Subcutaneous abdominal adipose tissue (tissue), 5 donors: ENCODE results near the gene SLC23A2.
A peak's percentile ranks its signal among the peaks of the same experiment; 100 is the strongest.
"Not testable (repeated sequence)": the region's sequence is repeated elsewhere in the genome, so short reads cannot be mapped to it uniquely, and the experiment has no call there.

Experiments used
- H3K27ac ChIP-seq: one replicate; pipeline ENCODE4 v1.7.0; 2013; ENCODE audit warnings: low read depth, mild to moderate bottlenecking, inconsistent platforms, low read length, moderate library complexity
- H3K27me3 ChIP-seq, 5 donors: one replicate each; pipeline ENCODE4 v1.7.0; 2013; ENCODE audit warnings: low read length in 5 of 5, inconsistent platforms in 1 of 5; ENCODE audit not compliant: control insufficient read depth in 5 of 5, insufficient read depth in 4 of 5
- H3K36me3 ChIP-seq, 5 donors: one replicate each; pipeline ENCODE4 v1.7.0; 2013; ENCODE audit warnings: low read length in 5 of 5; ENCODE audit not compliant: control insufficient read depth in 5 of 5, insufficient read depth in 5 of 5
- H3K4me1 ChIP-seq, 5 donors: one replicate each; pipeline ENCODE4 v1.7.0; 2013; ENCODE audit warnings: low read length in 5 of 5, mild to moderate bottlenecking in 3 of 5, moderate library complexity in 1 of 5; ENCODE audit not compliant: control insufficient read depth in 5 of 5, insufficient read depth in 5 of 5
- H3K4me3 ChIP-seq, 5 donors: one replicate each; pipeline ENCODE4 v1.7.0; 2013; ENCODE audit warnings: low read length in 5 of 5, low read depth in 1 of 5
- H3K9ac ChIP-seq, 5 donors: one replicate each; pipeline ENCODE4 v1.7.0; 2013; ENCODE audit warnings: low read length in 5 of 5, mild to moderate bottlenecking in 4 of 5, moderate library complexity in 3 of 5
- H3K9me3 ChIP-seq, 5 donors: one replicate each; pipeline ENCODE4 v1.7.0; 2013; ENCODE audit warnings: low read length in 5 of 5; ENCODE audit not compliant: control insufficient read depth in 5 of 5
- donor health status: healthy.
- donor health status: healthy.
- donor health status: healthy.
- donor health status: healthy.
- donor health status: healthy.

The SLC23A2 gene

DNA sequence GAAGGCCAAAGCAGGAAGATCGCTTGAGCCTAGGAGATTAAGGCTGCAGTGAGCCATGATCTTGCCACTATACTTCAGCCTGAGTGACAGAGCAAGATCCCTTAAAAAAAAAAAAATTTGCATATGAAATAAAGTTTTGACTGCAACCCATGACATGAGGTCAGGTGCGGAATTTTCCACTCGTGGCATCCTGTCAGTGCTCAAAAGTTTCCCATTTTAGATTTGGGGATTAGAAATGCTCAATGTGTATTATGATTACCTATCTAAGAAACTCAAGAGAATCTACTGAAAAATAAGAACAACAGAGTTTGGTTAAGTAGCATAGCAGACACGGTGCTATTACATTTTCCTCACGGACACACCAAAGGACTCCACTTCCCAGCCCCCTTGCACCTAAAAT lies 11.7 kb downstream of the SLC23A2 start:
- Histone ChIP-seq H3K9me3 (no peaks in the 10 kb centered on the region), H3K27me3 (no peaks in the 10 kb centered on the region), H3K27ac (no peak overlapping the region), H3K36me3 (no peaks in the 10 kb centered on the region), H3K4me1 (no peaks in the 10 kb centered on the region), H3K4me3 (no peak overlapping the region), H3K9ac (no peak overlapping the region)

DNA sequence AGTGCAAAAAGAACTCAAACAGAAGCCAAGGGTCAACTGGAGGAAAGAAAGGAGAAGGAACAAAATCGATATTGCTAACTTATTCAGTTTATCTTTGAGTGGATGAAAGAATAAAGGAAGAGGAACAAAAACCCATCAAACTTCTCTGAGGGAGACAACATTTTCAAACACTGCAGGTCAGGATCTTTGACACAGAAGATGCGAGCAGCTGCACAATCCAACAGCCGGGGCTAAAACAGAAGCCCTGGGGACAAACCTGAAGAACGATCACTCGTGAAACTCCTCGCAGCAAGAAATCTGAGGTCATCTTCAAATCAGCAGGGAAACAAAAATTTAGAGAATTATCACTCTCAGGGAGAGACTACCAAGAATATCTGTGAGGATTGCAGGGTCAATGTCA lies 14.2 kb downstream of the SLC23A2 start:
- Histone ChIP-seq H3K27me3 (no peaks in the 10 kb centered on the region), H3K9ac (no peak overlapping the region), H3K9me3 (no peaks in the 10 kb centered on the region), H3K36me3 (no peaks in the 10 kb centered on the region), H3K4me3 (no peak overlapping the region), H3K27ac (no peak overlapping the region), H3K4me1 (no peaks in the 10 kb centered on the region)

DNA sequence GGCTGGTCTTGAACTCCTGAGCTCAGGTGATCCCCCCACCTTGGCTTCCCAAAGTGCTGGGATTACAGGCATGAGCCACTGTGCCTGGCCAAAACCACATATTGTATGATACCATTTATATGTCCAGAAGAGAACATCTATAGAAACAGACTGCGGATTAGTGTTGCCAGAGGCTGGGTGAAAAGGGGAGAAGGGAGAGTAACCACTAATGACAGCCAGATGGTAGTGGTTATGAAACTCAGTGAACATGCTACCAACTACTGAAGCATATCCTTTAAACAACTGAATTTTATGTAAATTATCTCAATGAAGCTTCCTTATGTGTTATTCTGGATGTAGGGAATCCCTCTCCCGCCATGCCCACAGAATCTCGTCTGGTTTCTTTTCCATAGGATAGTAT lies 15.7 kb downstream of the SLC23A2 start:
- Histone ChIP-seq H3K27me3 (no peaks in the 10 kb centered on the region), H3K36me3 (no peaks in the 10 kb centered on the region), H3K9ac (no peak overlapping the region), H3K27ac (no peak overlapping the region), H3K4me3 (no peak overlapping the region), H3K4me1 (no peaks in the 10 kb centered on the region), H3K9me3 (no peaks in the 10 kb centered on the region)

DNA sequence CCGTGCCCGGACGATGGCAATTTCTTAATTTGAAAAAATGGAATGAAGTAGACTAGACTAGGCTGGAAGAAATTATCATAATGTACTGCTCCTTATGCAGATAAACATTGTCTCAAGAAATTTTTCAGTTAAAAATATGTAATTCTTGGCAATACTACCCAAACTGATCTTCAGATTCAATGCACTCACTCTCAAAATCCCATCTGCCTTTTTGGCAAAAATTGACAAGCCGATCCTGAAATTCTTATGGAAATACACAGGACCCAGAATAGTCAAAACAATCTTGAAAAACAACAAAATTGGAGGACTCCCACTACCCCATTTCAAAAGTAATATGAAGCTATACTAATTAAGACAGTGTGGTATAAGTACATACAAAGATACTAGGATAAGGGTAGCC lies 19.0 kb downstream of the SLC23A2 start:
- no peak overlapping the region for H3K9ac ChIP-seq
- H3K4me1 ChIP-seq = no peaks in the 10 kb centered on the region
- H3K4me3 ChIP-seq = no peak overlapping the region
- H3K27me3 ChIP-seq = no peaks in the 10 kb centered on the region
- H3K27ac ChIP-seq = no peak overlapping the region
- H3K36me3 ChIP-seq = no peaks in the 10 kb centered on the region
- H3K9me3 ChIP-seq = no peaks in the 10 kb centered on the region

DNA sequence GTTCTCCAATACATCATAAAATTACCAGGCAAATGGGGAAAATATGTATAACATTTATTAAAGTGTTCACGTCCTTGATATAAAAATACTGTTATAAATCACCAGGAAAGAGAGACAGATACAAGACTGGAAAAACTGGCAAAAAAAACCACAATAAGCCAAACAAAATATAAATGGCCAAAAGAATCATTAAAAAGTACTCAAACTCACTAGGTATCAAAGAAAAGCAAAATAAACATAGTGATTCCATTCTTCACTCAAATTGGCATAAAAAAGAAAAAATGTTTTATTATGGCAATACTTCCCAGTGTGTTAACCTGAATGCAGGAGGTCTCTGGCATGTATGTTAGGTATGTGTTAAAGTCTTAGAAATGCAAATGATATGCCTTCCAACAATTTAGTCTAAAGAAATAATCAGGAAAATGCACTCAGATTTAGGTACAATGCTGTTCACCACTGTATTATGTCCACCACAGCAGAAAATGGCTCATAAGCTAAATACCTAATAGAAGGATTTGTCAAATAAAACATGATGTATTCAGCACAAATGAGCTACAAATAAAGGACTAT lies 21.4 kb downstream of the SLC23A2 start:
- no peak overlapping the region for H3K4me3 ChIP-seq
- H3K36me3 ChIP-seq = no peaks in the 10 kb centered on the region
- no peak overlapping the region for H3K9ac ChIP-seq
- no peaks in the 10 kb centered on the region for H3K27me3 ChIP-seq
- no peak overlapping the region for H3K27ac ChIP-seq
- no peaks in the 10 kb centered on the region for H3K4me1 ChIP-seq
- no peaks in the 10 kb centered on the region for H3K9me3 ChIP-seq

DNA sequence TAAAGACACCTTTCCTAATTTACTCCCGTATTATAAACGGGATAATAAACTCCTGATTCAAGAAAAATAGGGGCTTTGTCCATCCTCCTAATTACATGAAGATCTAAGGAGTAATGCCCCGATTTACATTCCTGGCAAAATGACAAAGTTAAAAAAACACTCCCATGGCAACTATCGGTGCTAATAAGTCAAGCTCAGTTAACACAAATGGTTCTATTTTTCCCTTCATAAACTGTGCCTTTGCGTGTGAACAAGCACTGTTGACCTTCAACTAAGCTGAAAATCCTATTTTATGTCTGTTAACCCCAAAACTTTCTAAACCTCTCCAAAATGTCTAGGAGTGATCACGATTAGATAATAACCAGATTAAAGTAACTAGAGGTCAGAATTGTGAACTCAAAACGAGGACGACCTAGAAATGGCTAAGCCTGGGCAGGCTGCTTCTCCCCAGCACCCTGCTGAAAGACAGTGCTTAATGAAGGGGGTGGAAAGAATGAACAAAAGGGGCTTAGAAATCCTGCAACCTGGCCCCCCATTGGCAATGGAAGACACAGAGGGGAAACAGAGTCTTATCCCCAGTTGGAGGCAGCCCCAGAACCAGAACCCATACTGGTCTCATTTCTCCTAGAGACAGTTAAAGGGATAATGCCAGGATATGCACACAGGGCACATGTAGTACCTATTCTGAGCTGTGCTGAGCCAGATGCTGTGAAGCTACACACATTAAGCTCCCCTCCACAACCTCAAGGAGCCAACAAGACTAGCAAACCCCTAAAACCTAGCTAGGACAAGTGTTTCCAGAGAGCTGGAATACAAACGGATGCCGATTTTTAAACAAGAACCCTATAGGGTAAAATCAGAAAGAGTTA lies 23.0 kb downstream of the SLC23A2 start:
- Histone ChIP-seq H3K27ac (no peak overlapping the region), H3K9ac (no peak overlapping the region)

DNA sequence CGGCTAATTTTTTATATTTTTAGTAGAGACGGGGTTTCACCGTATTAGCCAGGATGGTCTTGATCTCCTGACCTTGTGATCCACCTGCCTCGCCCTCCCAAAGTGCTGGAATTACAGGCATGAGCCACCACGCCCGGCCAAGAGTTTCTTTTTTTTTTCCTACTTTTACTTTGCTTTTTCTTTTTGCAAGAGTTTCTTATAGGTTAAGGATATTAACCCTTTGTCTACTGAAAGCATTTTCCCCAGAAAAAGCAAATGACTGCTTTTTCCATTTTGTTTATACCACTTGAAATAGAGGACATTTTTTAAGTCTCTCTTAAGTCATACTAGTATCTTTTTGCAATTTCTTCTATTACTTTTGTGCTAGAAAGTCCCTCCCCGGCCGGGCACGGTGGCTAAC lies 25.3 kb downstream of the SLC23A2 start:
- not testable (repeated sequence) for H3K4me3 ChIP-seq, H3K9me3 ChIP-seq, H3K36me3 ChIP-seq, H3K27me3 ChIP-seq, H3K9ac ChIP-seq, H3K27ac ChIP-seq
- H3K4me1 ChIP-seq = peaks cover 0 to 22% (median 17%) of the 10 kb centered on the region in 5 donors

More for the DNA sequence above, 23.0 kb downstream of the SLC23A2 start:
- no peak overlapping the region for H3K4me3 ChIP-seq
- no peaks in the 10 kb centered on the region for H3K36me3 ChIP-seq
- H3K9me3 ChIP-seq = no peaks in the 10 kb centered on the region
- peaks cover 0 to 11% (median 10%) of the 10 kb centered on the region in 5 donors for H3K4me1 ChIP-seq
- no peaks in the 10 kb centered on the region for H3K27me3 ChIP-seq

DNA sequence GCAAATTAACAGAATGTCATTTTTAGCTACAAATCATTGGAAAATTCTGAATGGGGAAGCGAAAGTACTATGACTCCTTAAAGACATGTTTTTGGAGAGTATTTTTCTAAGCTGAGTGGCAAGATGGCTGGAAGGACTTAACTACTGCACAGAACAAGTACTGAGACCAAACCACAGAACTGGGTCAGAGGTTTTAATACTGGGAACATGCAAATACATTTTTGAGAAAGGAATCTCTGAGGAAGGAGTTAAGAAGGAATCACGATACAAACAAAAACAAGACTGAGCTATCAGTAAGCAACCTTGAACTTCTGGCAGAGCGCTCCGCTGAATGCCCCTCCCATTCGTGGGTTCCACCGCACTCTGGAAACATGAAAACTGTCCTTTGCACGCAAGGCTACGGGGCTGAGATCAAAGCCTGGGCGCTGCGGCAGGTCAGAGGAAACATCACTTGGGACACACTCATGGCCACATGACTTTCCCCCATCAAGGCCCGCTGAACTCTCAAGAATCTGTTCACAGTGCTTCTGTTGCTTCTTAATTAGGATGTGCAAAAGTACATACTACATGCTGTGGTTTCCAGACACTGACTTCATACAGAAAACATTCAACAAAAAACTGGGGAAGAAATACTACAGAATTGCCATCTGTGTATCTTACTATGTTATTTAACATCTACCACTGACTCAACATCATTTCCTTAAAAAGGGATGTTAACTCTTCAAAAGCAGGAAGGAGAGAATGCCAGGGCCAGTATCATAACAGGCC lies 27.8 kb downstream of the SLC23A2 start:
- Histone ChIP-seq H3K27me3 (no peaks in the 10 kb centered on the region), H3K9me3 (no peaks in the 10 kb centered on the region), H3K36me3 (peaks cover 0 to 14% (median 10%) of the 10 kb centered on the region in 5 donors), H3K4me1 (peaks cover 0 to 22% (median 17%) of the 10 kb centered on the region in 5 donors), H3K4me3 (peak overlapping the region; percentile 56 to 71 (median 61)), H3K9ac (peak overlapping the region; percentile 16 to 60 (median 25)), H3K27ac (peak overlapping the region; percentile 59)

DNA sequence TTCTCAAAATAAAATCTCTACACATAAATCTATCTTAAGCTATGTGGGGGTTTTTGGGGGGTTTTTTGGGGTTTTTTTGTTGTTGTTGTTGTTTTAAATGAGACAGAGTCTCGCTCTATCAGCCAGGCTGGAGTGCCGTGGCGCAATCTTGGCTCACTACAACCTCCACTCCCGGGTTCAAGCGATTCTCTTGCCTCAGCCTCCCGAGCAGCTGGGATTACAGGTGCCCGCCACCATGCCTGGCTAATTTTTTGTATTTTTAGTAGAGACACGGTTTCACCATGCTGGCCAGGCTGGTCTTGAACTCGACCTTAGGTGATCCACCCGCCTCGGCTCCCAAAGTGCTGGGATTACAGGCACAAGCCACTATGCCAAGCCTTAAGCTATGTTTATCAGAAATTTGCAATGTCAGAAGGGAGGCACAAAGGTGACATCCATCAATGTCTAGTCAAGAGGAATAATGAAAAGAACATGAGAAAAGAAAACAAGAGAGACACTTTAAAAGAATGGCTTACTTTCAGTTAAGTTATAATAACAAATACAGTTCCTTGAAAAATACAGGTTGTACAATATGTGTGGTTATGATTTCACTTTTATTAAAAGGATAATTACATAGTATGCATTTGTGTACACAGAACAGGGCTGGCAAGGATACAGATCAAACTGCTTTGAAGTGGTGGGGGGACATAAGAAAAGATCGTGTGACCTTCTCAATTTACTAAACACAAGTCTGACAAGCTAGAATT lies 28.6 kb downstream of the SLC23A2 start:
- Histone ChIP-seq H3K9ac (peak overlapping the region in 3 of 5 donors; percentile 16 to 60 (median 22)), H3K36me3 (peaks cover 0 to 23% (median 17%) of the 10 kb centered on the region in 5 donors), H3K4me1 (peaks cover 0 to 22% (median 17%) of the 10 kb centered on the region in 5 donors), H3K9me3 (no peaks in the 10 kb centered on the region), H3K27ac (peak overlapping the region; percentile 59), H3K27me3 (no peaks in the 10 kb centered on the region), H3K4me3 (peak overlapping the region; percentile 56 to 71 (median 61))
